KBM-7 (cell line): ENCODE results near the gene MAPRE3.
A peak's percentile ranks its signal among the peaks of the same experiment; 100 is the strongest.

ENCODE experiments used
- DNase-seq: peaks from one replicate; pipeline ENCODE4 v3.0.0-alpha.2; 2015
- in situ Hi-C: fragments of 300-500 bp; cut with MboI; formaldehyde crosslinking; loops from 2 replicates; pipeline ENCODE4 v1.14.3; 2020; ENCODE audit warnings: low sequenced_read_pairs, low pct_unique_long_range_greater_than_20kb, mixed read lengths

Gene MAPRE3

DNA sequence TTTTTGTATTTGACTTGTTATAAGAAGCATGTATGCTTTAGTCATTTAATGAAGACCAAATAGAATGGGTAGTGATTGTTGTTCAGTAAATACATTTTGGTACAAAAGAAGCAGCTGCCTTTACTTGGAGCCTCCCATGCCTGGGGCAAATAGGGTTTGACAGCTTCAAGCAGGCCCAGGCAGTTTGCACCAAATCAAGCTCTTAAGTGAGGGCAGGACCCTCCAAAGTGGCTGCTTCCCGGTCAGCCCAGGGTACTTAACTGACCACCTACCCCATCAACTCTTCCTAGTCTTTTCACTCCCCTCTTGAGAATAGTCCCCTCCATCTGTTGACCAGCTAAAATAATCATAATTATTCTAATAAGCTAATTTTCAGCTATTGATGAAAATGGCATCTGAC lies 5.2 kb downstream of the MAPRE3 start:
- no peak for DNase-seq
- in situ Hi-C loops = no loop called here

- in situ Hi-C loops = no loop called here
- no peak for DNase-seq
These were observed 5.8 kb downstream of the MAPRE3 start for GRCh38 chr2:26976237-26976636.

GRCh38 chr2:26977012-26977411 lies 6.6 kb downstream of the MAPRE3 start:
- DNase-seq = no peak
- in situ Hi-C loops = no loop called here

- in situ Hi-C loops = no loop called here
- DNase-seq = no peak
These were observed 7.7 kb downstream of the MAPRE3 start for GRCh38 chr2:26978061-26978596.

- DNase-seq = no peak
- in situ Hi-C loops = no loop called here
These were observed 9.3 kb downstream of the MAPRE3 start for GRCh38 chr2:26979741-26980140.

DNA sequence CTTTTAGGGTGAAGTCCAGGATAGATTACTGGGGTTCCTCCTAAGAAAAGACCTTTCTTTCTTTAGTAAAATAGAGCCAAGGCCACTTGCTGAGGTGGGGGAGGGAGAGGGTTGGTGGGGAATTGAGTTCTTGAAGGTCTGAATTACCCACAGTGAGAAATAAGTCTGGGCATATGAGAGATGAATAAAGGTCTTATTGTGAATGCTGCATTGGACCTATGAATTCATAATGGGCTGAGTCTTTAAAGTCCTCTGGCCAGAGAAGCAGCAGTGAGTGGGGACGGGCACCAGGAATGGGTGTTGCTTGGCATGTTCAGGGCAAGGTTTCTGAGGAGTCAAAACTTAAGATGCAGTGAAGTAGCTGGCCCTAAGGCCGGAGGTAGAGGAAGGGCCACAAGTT lies 10.5 kb downstream of the MAPRE3 start:
- DNase-seq = no peak
- in situ Hi-C loops = no loop called here

GRCh38 chr2:26982102-26982742 lies 11.8 kb downstream of the MAPRE3 start:
- DNase-seq = peak; percentile 55
- in situ Hi-C loops = no loop called here

- no peak for DNase-seq
- in situ Hi-C loops = no loop called here
These were observed 13.3 kb downstream of the MAPRE3 start for GRCh38 chr2:26983746-26984145.

DNA sequence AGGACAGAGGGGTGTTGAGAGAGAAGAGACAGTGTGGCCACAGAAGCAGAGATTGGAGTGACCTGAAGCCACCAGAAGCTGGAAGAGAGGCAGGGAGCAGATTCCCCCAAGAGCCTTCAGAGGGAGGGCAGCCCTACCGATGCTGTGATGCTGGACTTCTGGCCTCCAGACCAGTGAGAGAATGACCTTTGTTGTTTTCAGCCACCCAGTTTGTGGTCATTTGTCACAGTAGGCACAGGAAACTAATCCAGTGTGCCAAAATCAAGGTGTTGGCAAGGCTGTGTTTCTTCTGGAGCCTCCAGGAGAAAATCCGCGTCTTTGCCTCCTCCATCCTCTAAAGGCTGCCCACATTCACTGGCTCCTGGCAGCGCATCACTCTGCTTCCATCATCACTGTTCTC lies 15.4 kb downstream of the MAPRE3 start:
- no peak for DNase-seq
- in situ Hi-C loops = no loop called here

DNA sequence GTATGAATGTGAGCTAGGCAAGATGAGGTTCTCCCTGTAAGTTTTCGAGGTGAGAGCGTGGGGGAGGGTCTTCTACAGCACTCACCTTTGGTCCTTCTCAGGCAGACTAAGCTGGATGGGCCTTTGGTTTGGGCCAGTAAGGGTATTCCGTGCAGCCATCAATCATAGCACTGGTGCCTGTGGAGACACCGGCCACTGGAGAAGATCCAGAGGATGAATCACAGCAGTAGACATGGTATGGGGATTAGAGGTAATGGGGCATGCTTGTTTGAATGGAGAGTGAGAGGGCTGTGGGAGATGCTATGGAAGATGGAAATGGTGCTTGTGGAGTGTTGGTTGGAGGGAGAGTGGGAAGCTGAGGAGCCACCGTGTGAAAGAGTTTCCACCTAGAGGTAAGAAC lies 16.1 kb downstream of the MAPRE3 start:
- in situ Hi-C loops = no loop called here
- no peak for DNase-seq

DNA sequence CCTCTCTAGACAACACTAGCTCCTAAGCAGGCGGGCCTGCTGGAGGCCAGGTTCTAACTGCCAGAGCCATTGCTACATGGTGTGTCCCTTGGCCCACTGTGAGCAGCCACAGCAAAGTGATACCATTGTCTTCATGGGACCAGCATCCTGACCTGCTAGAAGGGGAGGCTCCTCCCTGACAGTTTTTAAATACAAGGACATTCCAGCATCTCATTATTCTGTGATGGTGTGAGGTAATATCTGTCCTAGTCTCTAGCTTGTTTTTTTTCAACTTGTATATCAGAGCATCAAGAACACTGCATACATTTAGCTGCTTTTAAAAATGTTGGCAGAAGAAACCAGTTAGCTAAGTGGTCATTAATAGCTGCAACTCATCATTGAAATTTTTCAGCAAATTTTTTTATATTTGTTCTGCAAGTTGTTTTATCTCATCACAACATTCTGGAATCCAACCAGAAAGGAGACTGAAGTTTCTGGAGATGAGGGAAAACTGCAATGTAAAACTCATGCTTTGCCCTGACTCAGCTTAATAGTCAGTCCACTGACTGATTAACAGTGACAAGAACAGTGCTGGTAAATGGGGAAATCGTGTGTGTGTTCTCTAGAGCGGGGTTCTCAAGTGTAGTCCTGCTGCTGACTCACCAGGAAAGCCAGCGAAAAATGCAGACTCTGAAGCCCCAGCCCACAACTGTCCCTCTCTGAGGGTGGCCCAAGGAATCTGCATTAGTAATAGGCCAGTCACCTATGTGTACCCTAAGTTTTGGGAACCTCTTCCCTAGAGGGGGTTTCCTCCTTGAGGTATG lies 17.8 kb downstream of the MAPRE3 start:
- DNase-seq = no peak
- in situ Hi-C loops = no loop called here

- in situ Hi-C loops = no loop called here
- no peak for DNase-seq
These were observed 18.7 kb downstream of the MAPRE3 start for GRCh38 chr2:26989156-26989555.

DNA sequence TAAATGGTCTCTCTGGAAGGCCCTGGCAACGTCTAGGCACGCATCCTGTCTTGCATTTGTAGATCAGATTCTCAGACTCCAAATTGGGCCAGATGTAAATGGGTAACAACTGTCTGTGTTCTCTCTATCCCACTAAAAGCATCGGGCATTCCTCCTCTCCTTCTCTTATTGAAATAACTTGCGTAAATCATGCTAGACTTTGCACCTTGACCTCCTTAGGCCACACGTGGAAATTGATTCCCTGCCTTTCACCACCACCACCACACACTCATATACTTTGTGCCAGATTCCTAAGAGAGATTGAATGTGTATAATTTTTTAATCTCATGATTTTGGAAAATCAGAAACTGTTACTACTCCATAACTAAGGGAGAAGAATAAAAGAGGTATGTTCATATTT lies 21.3 kb downstream of the MAPRE3 start:
- in situ Hi-C loops = no loop called here

GRCh38 chr2:26993768-26994167 lies 23.3 kb downstream of the MAPRE3 start:
- DNase-seq = peak; percentile 25
- in situ Hi-C loops = no loop called here

More for the DNA sequence above, 21.3 kb downstream of the MAPRE3 start:
- no peak for DNase-seq

- in situ Hi-C loops = no loop called here
- DNase-seq = no peak
These were observed 24.5 kb downstream of the MAPRE3 start for GRCh38 chr2:26994983-26995382.

DNA sequence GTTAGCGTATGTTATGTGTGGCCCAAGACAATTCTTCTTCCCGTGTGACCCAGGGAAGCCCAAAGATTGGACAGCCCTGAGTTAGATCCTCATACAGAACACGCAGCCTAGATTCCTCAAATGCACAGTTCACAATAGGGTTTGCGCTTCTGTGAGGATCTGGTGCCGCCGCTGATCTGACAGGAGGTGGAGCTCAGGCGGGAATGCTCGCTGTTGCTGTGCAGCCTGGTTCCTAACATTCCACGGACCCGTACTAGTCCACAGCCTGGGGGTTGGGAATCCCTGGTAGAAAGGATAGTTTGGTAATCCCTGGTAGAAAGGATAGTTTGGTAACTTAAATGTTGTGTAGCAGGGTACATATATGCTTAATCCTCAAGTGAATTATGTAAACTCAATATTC lies 27.0 kb downstream of the MAPRE3 start:
- DNase-seq = no peak
- in situ Hi-C loops = no loop called here

DNA sequence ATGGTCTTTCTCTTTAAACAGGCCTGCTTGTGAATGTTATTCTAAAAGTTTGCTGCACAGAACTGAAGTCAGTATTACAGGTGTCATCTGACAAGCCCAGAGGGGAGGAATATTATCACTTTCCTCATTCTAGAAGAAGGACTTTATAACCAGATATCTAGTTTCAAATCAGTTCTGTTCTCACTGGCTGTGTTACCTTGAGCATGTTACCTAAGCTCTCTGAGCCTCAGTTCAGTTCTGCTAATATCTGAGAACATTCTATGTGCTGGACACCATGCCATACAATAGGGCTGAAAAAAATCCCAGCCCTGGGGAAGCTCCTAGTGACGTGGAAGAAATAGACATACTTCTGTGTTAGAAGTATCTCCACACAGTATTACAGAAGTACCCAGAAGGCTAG lies 27.9 kb downstream of the MAPRE3 start:
- in situ Hi-C loops = no loop called here
- no peak for DNase-seq

DNA sequence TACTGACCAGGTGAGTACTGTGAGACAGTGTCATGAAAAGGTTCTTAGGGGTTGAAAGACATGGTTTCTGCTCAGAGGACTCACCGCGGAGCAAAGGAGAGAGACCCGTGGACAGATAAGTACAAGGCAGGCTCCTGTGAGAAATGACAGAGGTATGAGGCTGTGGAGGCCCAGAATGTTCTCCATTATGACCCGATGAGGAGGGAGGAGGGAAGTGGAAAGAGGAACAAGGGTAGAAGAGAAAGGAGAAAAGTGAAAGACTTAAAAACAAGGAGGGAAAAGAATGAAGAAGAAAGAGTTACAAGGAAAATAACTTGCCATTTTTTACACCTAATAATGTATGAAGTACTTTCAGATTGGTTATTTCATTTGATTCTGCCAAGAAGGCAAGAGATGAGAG lies 29.8 kb downstream of the MAPRE3 start:
- peak; percentile 38 for DNase-seq
- in situ Hi-C loops = no loop called here

- in situ Hi-C loops = no loop called here
- no peak for DNase-seq
These were observed 30.6 kb downstream of the MAPRE3 start for GRCh38 chr2:27000995-27001394.

DNA sequence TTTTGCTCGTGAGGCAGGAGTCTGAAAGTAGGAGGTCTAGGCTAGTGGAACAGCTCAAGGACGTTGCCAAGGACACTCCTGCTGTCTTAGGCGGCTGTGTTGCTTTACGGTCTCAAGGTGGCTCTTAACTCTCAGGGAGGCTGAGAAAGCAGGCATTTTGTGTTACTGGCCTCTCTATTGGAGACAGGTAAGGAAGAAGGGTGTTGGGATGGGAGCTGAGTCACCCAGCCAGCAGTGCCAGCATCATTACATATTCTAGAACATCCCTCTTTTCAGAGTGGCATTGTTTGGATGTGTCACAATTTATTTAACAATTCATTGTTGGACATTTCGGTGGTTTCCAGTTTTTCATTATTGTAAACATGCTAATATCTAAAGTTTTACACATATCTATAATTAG lies 31.5 kb downstream of the MAPRE3 start:
- no peak for DNase-seq

GRCh38 chr2:27003007-27003406 lies 32.6 kb downstream of the MAPRE3 start:
- in situ Hi-C loops = no loop called here
- no peak for DNase-seq

More for the DNA sequence above, 31.5 kb downstream of the MAPRE3 start:
- in situ Hi-C loops = no loop called here
